Keratinocyte (primary cell): ENCODE results near the gene PCDH9.

ENCODE experiments used
- CTCF ChIP-seq, 3 experiments: IDR thresholded peaks in 1 of 3; conservative IDR thresholded peaks in 1 of 3; optimal IDR thresholded peaks in 1 of 3; 2 replicates in 2 of 3; 3 replicates in 1 of 3; pipeline versions ENCODE3 to v1.5.1; 2011; ENCODE audit warnings: low read length in 3 of 3, mild to moderate bottlenecking in 3 of 3, moderate library complexity in 2 of 3, control low read depth in 1 of 3, inconsistent platforms in 1 of 3; ENCODE audit not compliant: insufficient read depth in 2 of 3; ENCODE audit errors: extremely low read depth in 1 of 3
- EZH2 ChIP-seq: IDR thresholded peaks from one replicate; pipeline ENCODE4 v1.6.1; 2012; ENCODE audit warnings: inconsistent platforms, mild to moderate bottlenecking, low read length, moderate library complexity

- no peak for TF ChIP-seq CTCF (optimal IDR thresholded peaks at IDR 0.05 in 1 of 3, IDR thresholded peaks at IDR 0.05 in 1 of 3, conservative IDR thresholded peaks at IDR 0.05 in 1 of 3; ENCODE audit: extremely low read depth in 1 of 3, insufficient read depth in 2 of 3, low read length in 3 of 3)
- TF ChIP-seq EZH2 = no peak
Measured at GRCh38 chr13:66655847-66656454, 574.2 kb downstream of the PCDH9 start.
